H9 (cell line): ENCODE data around the gene WFDC2. TPM values are rescaled to one million over a fixed set of nuclear protein-coding genes. Genes with fewer than 3 reads are reported as not detected.

Source experiments
- DNase-seq: peaks from one replicate; pipeline ENCODE4 v3.0.0-alpha.2; 2017
- H2AFZ ChIP-seq: one replicate; pipeline ENCODE4 v1.6.1; 2013; ENCODE audit warnings: mild to moderate bottlenecking, low read length, control low read depth, moderate library complexity
- H2AK5ac ChIP-seq: 2 replicates; pipeline ENCODE4 v1.6.1; 2013; ENCODE audit warnings: low read length, control low read depth, mixed read lengths; ENCODE audit not compliant: insufficient read length
- H2BK120ac ChIP-seq: one replicate; pipeline ENCODE4 v1.6.1; 2013; ENCODE audit warnings: low read depth, mild to moderate bottlenecking, low read length, control low read depth, inconsistent platforms; ENCODE audit not compliant: poor library complexity, severe bottlenecking
- H2BK12ac ChIP-seq: 2 replicates; pipeline ENCODE4 v1.6.1; 2013; ENCODE audit warnings: low read length, control low read depth, mixed read lengths, low read depth; ENCODE audit not compliant: insufficient read length
- H2BK15ac ChIP-seq: 2 replicates; pipeline ENCODE4 v1.6.1; 2013; ENCODE audit warnings: low read depth, low read length, control low read depth
- H2BK20ac ChIP-seq: one replicate; pipeline ENCODE4 v1.6.1; 2013; ENCODE audit warnings: low read depth, mild to moderate bottlenecking, low read length, control low read depth, inconsistent platforms; ENCODE audit not compliant: poor library complexity, severe bottlenecking
- H2BK5ac ChIP-seq: 2 replicates; pipeline ENCODE4 v1.6.1; 2013; ENCODE audit warnings: low read length, control low read depth, mixed read lengths; ENCODE audit not compliant: insufficient read length
- H3K14ac ChIP-seq: 2 replicates; pipeline ENCODE4 v1.6.1; 2013; ENCODE audit warnings: low read length, control low read depth; ENCODE audit not compliant: insufficient read depth
- H3K18ac ChIP-seq: 2 replicates; pipeline ENCODE4 v1.6.1; 2013; ENCODE audit warnings: low read depth, mild to moderate bottlenecking, mixed read lengths, low read length, control low read depth; ENCODE audit not compliant: insufficient read length
- H3K23ac ChIP-seq: 2 replicates; pipeline ENCODE4 v1.6.1; 2013; ENCODE audit warnings: low read length, control low read depth, mixed read lengths, low read depth; ENCODE audit not compliant: insufficient read length
- H3K23me2 ChIP-seq: 2 replicates; pipeline ENCODE4 v1.6.1; 2013; ENCODE audit warnings: low read depth, mild to moderate bottlenecking, mixed read lengths, low read length, control low read depth; ENCODE audit not compliant: insufficient read length, poor library complexity, severe bottlenecking
- H3K27ac ChIP-seq: 2 replicates; pipeline ENCODE4 v1.5.1; 2013; ENCODE audit warnings: low read length, control low read depth, mixed read lengths, low read depth; ENCODE audit not compliant: insufficient read length
- H3K27me3 ChIP-seq: 2 replicates; pipeline ENCODE4 v1.6.1; 2013; ENCODE audit warnings: low read length, control low read depth, inconsistent platforms; ENCODE audit not compliant: insufficient read depth
- H3K4ac ChIP-seq: 2 replicates; pipeline ENCODE4 v1.6.1; 2013; ENCODE audit warnings: low read depth, mild to moderate bottlenecking, control low read depth, inconsistent platforms, low read length, moderate library complexity
- H3K4me1 ChIP-seq: 2 replicates; pipeline ENCODE4 v1.6.1; 2013; ENCODE audit warnings: low read length, control low read depth, inconsistent platforms; ENCODE audit not compliant: insufficient read depth
- H3K4me2 ChIP-seq: 2 replicates; pipeline ENCODE4 v1.6.1; 2013; ENCODE audit warnings: low read length, control low read depth, mixed read lengths; ENCODE audit not compliant: insufficient read length, insufficient read depth
- H3K56ac ChIP-seq: 2 replicates; pipeline ENCODE4 v1.6.1; 2013; ENCODE audit warnings: low read depth, mild to moderate bottlenecking, mixed read lengths, low read length, control low read depth; ENCODE audit not compliant: insufficient read length
- H3K79me1 ChIP-seq: 2 replicates; pipeline ENCODE4 v1.6.1; 2013; ENCODE audit warnings: low read depth, mild to moderate bottlenecking, moderate library complexity, low read length, control low read depth, inconsistent platforms; ENCODE audit not compliant: insufficient read depth, poor library complexity, severe bottlenecking
- H3K79me2 ChIP-seq: 2 replicates; pipeline ENCODE4 v1.6.1; 2013; ENCODE audit warnings: low read length, control low read depth, inconsistent platforms; ENCODE audit not compliant: insufficient read depth
- H3K9ac ChIP-seq: 2 replicates; pipeline ENCODE4 v1.6.1; 2013; ENCODE audit warnings: low read length, control low read depth, mixed read lengths; ENCODE audit not compliant: insufficient read length; ENCODE audit errors: extremely low read depth
- H3K9me3 ChIP-seq: one replicate; pipeline ENCODE4 v1.6.1; 2013; ENCODE audit warnings: low read depth, low read length, inconsistent platforms; ENCODE audit not compliant: control insufficient read depth
- H3T11ph ChIP-seq: one replicate; pipeline ENCODE4 v1.6.1; 2013; ENCODE audit warnings: mild to moderate bottlenecking, low read length, control low read depth, inconsistent platforms
- H4K20me1 ChIP-seq: one replicate; pipeline ENCODE4 v1.6.1; 2013; ENCODE audit not compliant: control insufficient read depth, insufficient read length, insufficient read depth
- H4K5ac ChIP-seq: 2 replicates; pipeline ENCODE4 v1.6.1; 2013; ENCODE audit warnings: low read depth, mild to moderate bottlenecking, mixed read lengths, low read length, control low read depth; ENCODE audit not compliant: insufficient read length
- H4K8ac ChIP-seq: replicated peaks from 2 replicates; pipeline ENCODE4 v1.6.1; 2013; ENCODE audit warnings: low read length, control low read depth, mixed read lengths, low read depth; ENCODE audit not compliant: insufficient read length
- H4K91ac ChIP-seq: 2 replicates; pipeline ENCODE4 v1.6.1; 2013; ENCODE audit warnings: low read depth, mild to moderate bottlenecking, moderate library complexity, mixed read lengths, low read length, control low read depth; ENCODE audit not compliant: insufficient read length
- H3K27ac Mint-ChIP-seq, 3 experiments: 2 replicates in 2 of 3; 3 replicates in 1 of 3; pipeline ENCODE4 v1.8.0; 2020 to 2021; ENCODE audit warnings: mixed read lengths in 3 of 3, mild to moderate bottlenecking in 1 of 3, moderate library complexity in 1 of 3
- H3K27me3 Mint-ChIP-seq: 2 replicates; pipeline ENCODE4 v1.8.0; 2021; ENCODE audit warnings: low read depth, mild to moderate bottlenecking, moderate library complexity, mixed read lengths
- H3K36me3 Mint-ChIP-seq, 3 experiments: 2 replicates in 2 of 3; 3 replicates in 1 of 3; pipeline ENCODE4 v1.8.0; 2020 to 2021; ENCODE audit warnings: low read depth in 3 of 3, mixed read lengths in 3 of 3; ENCODE audit not compliant: insufficient read depth in 1 of 3
- H3K4me1 Mint-ChIP-seq, 2 experiments: 2 replicates each; pipeline ENCODE4 v1.8.0; 2020; ENCODE audit warnings: mixed read lengths in 2 of 2
- H3K4me3 Mint-ChIP-seq, 2 experiments: 2 replicates in 1 of 2; 3 replicates in 1 of 2; pipeline ENCODE4 v1.8.0; 2020 to 2021; ENCODE audit warnings: mild to moderate bottlenecking in 2 of 2, mixed read lengths in 2 of 2, moderate library complexity in 1 of 2
- H3K9me3 Mint-ChIP-seq, 2 experiments: 2 replicates in 1 of 2; 3 replicates in 1 of 2; pipeline ENCODE4 v1.8.0; 2020; ENCODE audit warnings: mild to moderate bottlenecking in 2 of 2, mixed read lengths in 2 of 2, moderate library complexity in 1 of 2
- WGBS: extraction: QIAGEN DNeasy Blood & Tissue Kit; methylation state at CpG from one replicate; pipeline ENCODE4 v1.1.7; 2013; ENCODE audit warnings: missing lambda C conversion rate, low lambda C conversion rate, mixed read lengths; ENCODE audit not compliant: insufficient read length; ENCODE audit errors: extremely low coverage; 5-methylcytosine and 5-hydroxymethylcytosine counted together
- total RNA-seq: library from RNA; stranded (reverse); gene quantifications from 2 replicates; pipeline ENCODE4 v1.2.1, GENCODE V29; 2021
- TF ChIP-seq, protein P1 (sequence below): fragments of 200-600 bp; sonication (generic); conservative IDR thresholded peaks from 3 replicates; pipeline ENCODE4 v1.8.0; 2021; ENCODE audit warnings: antibody characterized with exemption, mild to moderate bottlenecking

Gene WFDC2
- total RNA-seq, 1 experiment from 2014 or later: 57.1 TPM

DNA sequence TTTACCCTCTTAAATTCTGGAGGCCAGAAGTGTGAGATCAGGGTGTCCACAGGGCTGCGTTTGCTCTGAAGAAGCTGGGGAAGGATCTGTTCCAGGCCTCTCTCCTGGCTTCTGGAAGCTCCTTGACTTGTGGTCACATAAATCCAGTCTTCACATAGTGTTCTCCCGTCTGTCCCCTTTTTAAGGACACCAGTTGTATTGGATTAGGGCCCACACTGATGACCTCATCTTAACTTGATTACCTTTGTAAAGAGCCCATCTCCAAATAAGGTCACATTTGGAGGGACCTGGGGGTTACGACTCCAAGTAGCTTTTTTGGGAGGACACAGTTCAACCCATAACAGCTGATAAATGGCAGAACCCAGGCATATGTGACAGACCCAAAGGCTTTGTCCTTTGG is 20.0 kb upstream of the WFDC2 start:
- Histone ChIP-seq H3K4ac (no peak overlapping the region), H3K27me3 (no peaks in the 10 kb centered on the region), H3K9ac (no peak overlapping the region), H3K79me2 (no peaks in the 10 kb centered on the region), H3K23me2 (no peaks in the 10 kb centered on the region), H2BK12ac (no peak overlapping the region), H4K5ac (no peak overlapping the region), H3K79me1 (no peaks in the 10 kb centered on the region), H2BK5ac (no peak overlapping the region), H2BK15ac (no peak overlapping the region), H3T11ph (no peak overlapping the region), H3K56ac (no peak overlapping the region), H3K14ac (no peak overlapping the region), H2AK5ac (no peak overlapping the region), H4K91ac (no peak overlapping the region), H2BK20ac (no peak overlapping the region), H3K9me3 (no peaks in the 10 kb centered on the region), H3K18ac (no peak overlapping the region), H3K23ac (no peak overlapping the region), H3K27ac (no peak overlapping the region), H3K4me1 (no peaks in the 10 kb centered on the region), H4K8ac (no peak overlapping the region), H2BK120ac (no peak overlapping the region), H4K20me1 (no peaks in the 10 kb centered on the region), H2AFZ (no peak overlapping the region), H3K4me2 (no peak overlapping the region)
- no CpG with 5 or more reads among the region's 3 CpGs for WGBS
- TF ChIP-seq, protein P1, sequence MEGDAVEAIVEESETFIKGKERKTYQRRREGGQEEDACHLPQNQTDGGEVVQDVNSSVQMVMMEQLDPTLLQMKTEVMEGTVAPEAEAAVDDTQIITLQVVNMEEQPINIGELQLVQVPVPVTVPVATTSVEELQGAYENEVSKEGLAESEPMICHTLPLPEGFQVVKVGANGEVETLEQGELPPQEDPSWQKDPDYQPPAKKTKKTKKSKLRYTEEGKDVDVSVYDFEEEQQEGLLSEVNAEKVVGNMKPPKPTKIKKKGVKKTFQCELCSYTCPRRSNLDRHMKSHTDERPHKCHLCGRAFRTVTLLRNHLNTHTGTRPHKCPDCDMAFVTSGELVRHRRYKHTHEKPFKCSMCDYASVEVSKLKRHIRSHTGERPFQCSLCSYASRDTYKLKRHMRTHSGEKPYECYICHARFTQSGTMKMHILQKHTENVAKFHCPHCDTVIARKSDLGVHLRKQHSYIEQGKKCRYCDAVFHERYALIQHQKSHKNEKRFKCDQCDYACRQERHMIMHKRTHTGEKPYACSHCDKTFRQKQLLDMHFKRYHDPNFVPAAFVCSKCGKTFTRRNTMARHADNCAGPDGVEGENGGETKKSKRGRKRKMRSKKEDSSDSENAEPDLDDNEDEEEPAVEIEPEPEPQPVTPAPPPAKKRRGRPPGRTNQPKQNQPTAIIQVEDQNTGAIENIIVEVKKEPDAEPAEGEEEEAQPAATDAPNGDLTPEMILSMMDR: no peak
- H3K36me3 Mint-ChIP-seq: no peaks in the 10 kb centered on the region
- peaks cover 15 to 16% of the 10 kb centered on the region in 2 experiments for H3K4me1 Mint-ChIP-seq
- H3K9me3 Mint-ChIP-seq: no peaks in the 10 kb centered on the region
- peak overlapping the region in 1 of 3 experiments; percentile 76; a peak in 1 of 7 replicates for H3K27ac Mint-ChIP-seq
- no peak overlapping the region for H3K4me3 Mint-ChIP-seq
- H3K27me3 Mint-ChIP-seq: peaks cover 10% of the 10 kb centered on the region; the same call in 1 of the 2 replicates
- no peak for DNase-seq
